Upper lobe of left lung (tissue), 6 donors: ENCODE data around the gene CLMN. TPM values are rescaled to one million over a fixed set of nuclear protein-coding genes. Genes with fewer than 3 reads are reported as not detected.

ENCODE experiments used
- ATAC-seq, 2 donors: fragments of 200-7000 bp; cut with Tn5 transposase; one replicate each; pipeline ENCODE4 v1.9.1; 2022; ENCODE audit warnings: mild to moderate bottlenecking in 2 of 2, moderate library complexity in 2 of 2; ENCODE audit not compliant: low FRiP score in 2 of 2
- DNase-seq, 2 donors: peaks; one replicate each; pipeline ENCODE4 v3.0.0-alpha.2; 2019 to 2020
- H3K27ac ChIP-seq, 4 donors: fragments of 200-600 bp; sonication (generic); one replicate each; pipeline ENCODE4 v1.5.1; 2016 to 2019
- H3K27me3 ChIP-seq, 4 donors: fragments of 200-600 bp; sonication (generic); one replicate each; pipeline ENCODE4 v1.5.1; 2017 to 2019
- H3K36me3 ChIP-seq, 4 donors: fragments of 200-600 bp; sonication (generic); one replicate each; pipeline ENCODE4 v1.5.1; 2016 to 2019
- H3K4me1 ChIP-seq, 4 donors: fragments of 200-600 bp; sonication (generic); one replicate each; pipeline ENCODE4 v1.5.1; 2018 to 2019
- H3K4me3 ChIP-seq, 4 donors: fragments of 200-600 bp; sonication (generic); one replicate each; pipeline ENCODE4 v1.5.1; 2017 to 2019; ENCODE audit warnings: mild to moderate bottlenecking in 2 of 4, moderate library complexity in 1 of 4
- H3K9me3 ChIP-seq, 4 donors: fragments of 200-600 bp; sonication (generic); one replicate each; pipeline ENCODE4 v1.5.1; 2018 to 2019
- CTCF ChIP-seq, 6 experiments: fragments of 450-650 bp in 4 of 6; fragments of 200-600 bp in 2 of 6; sonication (generic) in 2 of 6; IDR thresholded peaks; one replicate each; pipeline ENCODE4 v1.5.1; 2016 to 2019; ENCODE audit warnings: antibody characterized with exemption in 6 of 6
- EP300 ChIP-seq, 4 donors: sonication (generic); formaldehyde crosslinking; IDR thresholded peaks; one replicate each; pipeline ENCODE4 v1.5.1; 2017; ENCODE audit warnings: antibody characterized with exemption in 4 of 4, control low read depth in 2 of 4
- POLR2A ChIP-seq, 4 donors: fragments of 450-650 bp; IDR thresholded peaks; one replicate each; pipeline ENCODE4 v1.5.1; 2016 to 2017; ENCODE audit warnings: antibody characterized with exemption in 4 of 4, mild to moderate bottlenecking in 2 of 4
- POLR2AphosphoS5 ChIP-seq, 2 donors: sonication (generic); formaldehyde crosslinking; IDR thresholded peaks; one replicate each; pipeline ENCODE4 v1.5.1; 2017; ENCODE audit warnings: antibody characterized with exemption in 2 of 2
- WGBS, 2 donors: methylation state at CpG; one replicate each; pipeline ENCODE4 v1.1.5; 2017 to 2018; 5-methylcytosine and 5-hydroxymethylcytosine counted together
- total RNA-seq, 6 donors: library from RNA; depleted of rRNA in 4 of 6; stranded (reverse); fragments of >200 nt in 4 of 6; gene quantifications; one replicate each; pipeline versions ENCODE4 v1.1.0 to v1.2.1, GENCODE V29; 2016 to 2021
- donor health status: DM: no; HTN: no; CAD: no; lungs with moderate emphysema.
- donor health status: DM: no; HTN: yes; CAD: no; lungs with severe emphysema.

The CLMN gene
- total RNA-seq, 6 donors from 2014 or later, result 9.7 to 35.5 (median 18.8) TPM

- ATAC-seq, result no peak
These were observed 94.3 kb downstream of the CLMN start for GRCh38 chr14:95225251-95225887.

GRCh38 chr14:95222870-95223398 lies 96.8 kb downstream of the CLMN start:
- 70 to 75% methylated on average over 3 of the region's 3 CpGs for WGBS, 2 donors
- Histone ChIP-seq H3K4me1 (peaks cover 5 to 22% (median 10%) of the 10 kb centered on the region in 4 donors), H3K9me3 (no peaks in the 10 kb centered on the region), H3K27ac (peak overlapping the region in 2 of 4 donors; percentile 28 to 51), H3K27me3 (no peaks in the 10 kb centered on the region), H3K4me3 (no peak overlapping the region), H3K36me3 (no peaks in the 10 kb centered on the region)
- no peak for DNase-seq
- ATAC-seq, result no peak
- TF ChIP-seq POLR2AphosphoS5 (IDR thresholded peaks at IDR 0.05) (no peak), EP300 (IDR thresholded peaks at IDR 0.05) (peak in 1 of 4 donors; percentile 34)

More at GRCh38 chr14:95225251-95225887, 94.3 kb downstream of the CLMN start:
- Histone ChIP-seq H3K9me3 (no peaks in the 10 kb centered on the region), H3K4me1 (peaks cover 5 to 22% (median 10%) of the 10 kb centered on the region in 4 donors), H3K27me3 (no peaks in the 10 kb centered on the region), H3K4me3 (no peak overlapping the region), H3K27ac (no peak overlapping the region), H3K36me3 (no peaks in the 10 kb centered on the region)
- no peak for DNase-seq
- no peak for TF ChIP-seq CTCF (IDR thresholded peaks at IDR 0.05)
- TF ChIP-seq EP300 (IDR thresholded peaks at IDR 0.05), result no peak
- no peak for TF ChIP-seq POLR2AphosphoS5 (IDR thresholded peaks at IDR 0.05)
- TF ChIP-seq POLR2A (IDR thresholded peaks at IDR 0.05), result no peak
- 83 to 86% methylated on average over 4 to 7 of the region's 7 CpGs for WGBS, 2 donors

GRCh38 chr14:95222151-95222631 lies 97.5 kb downstream of the CLMN start:
- no peak for DNase-seq
- H3K27ac ChIP-seq, result peak overlapping the region; percentile 28 to 51 (median 38)
- 53 to 65% methylated on average over 10 of the region's 10 CpGs for WGBS, 2 donors

GRCh38 chr14:95221531-95221930 lies 98.2 kb downstream of the CLMN start:
- Histone ChIP-seq H3K4me1 (peaks cover 0 to 12% (median 5%) of the 10 kb centered on the region in 4 donors), H3K27ac (peak overlapping the region in 2 of 4 donors; percentile 11 to 35), H3K4me3 (no peak overlapping the region), H3K9me3 (no peaks in the 10 kb centered on the region), H3K36me3 (no peaks in the 10 kb centered on the region), H3K27me3 (no peaks in the 10 kb centered on the region)
- ATAC-seq (no peak), DNase-seq (no peak)
- TF ChIP-seq POLR2AphosphoS5 (IDR thresholded peaks at IDR 0.05) (no peak), CTCF (IDR thresholded peaks at IDR 0.05) (no peak), EP300 (IDR thresholded peaks at IDR 0.05) (no peak), POLR2A (IDR thresholded peaks at IDR 0.05) (no peak)
- WGBS, 2 donors, result 91 to 95% methylated on average over 12 of the region's 12 CpGs

More at GRCh38 chr14:95222151-95222631, 97.5 kb downstream of the CLMN start:
- H3K27me3 ChIP-seq, result no peaks in the 10 kb centered on the region
- ATAC-seq, result peak in 1 of 2 donors; percentile 25
- H3K36me3 ChIP-seq, result no peaks in the 10 kb centered on the region
- H3K9me3 ChIP-seq, result no peaks in the 10 kb centered on the region
- TF ChIP-seq POLR2AphosphoS5 (IDR thresholded peaks at IDR 0.05) (no peak), CTCF (IDR thresholded peaks at IDR 0.05) (no peak), EP300 (IDR thresholded peaks at IDR 0.05) (no peak), POLR2A (IDR thresholded peaks at IDR 0.05) (no peak)
- H3K4me1 ChIP-seq, result peaks cover 4 to 15% (median 7%) of the 10 kb centered on the region in 4 donors
- H3K4me3 ChIP-seq, result no peak overlapping the region

- no peaks in the 10 kb centered on the region for H3K27me3 ChIP-seq
- H3K4me3 ChIP-seq, result no peak overlapping the region
- no peaks in the 10 kb centered on the region for H3K9me3 ChIP-seq
- no peak for DNase-seq
- peak overlapping the region in 2 of 4 donors; percentile 11 to 30 for H3K27ac ChIP-seq
- ATAC-seq, result no peak
- no peaks in the 10 kb centered on the region for H3K36me3 ChIP-seq
- TF ChIP-seq POLR2A (IDR thresholded peaks at IDR 0.05) (no peak), POLR2AphosphoS5 (IDR thresholded peaks at IDR 0.05) (no peak), EP300 (IDR thresholded peaks at IDR 0.05) (no peak), CTCF (IDR thresholded peaks at IDR 0.05) (no peak)
- peaks cover 0 to 12% (median 5%) of the 10 kb centered on the region in 4 donors for H3K4me1 ChIP-seq
- WGBS, 2 donors, result 68 to 70% methylated on average over 8 to 11 of the region's 11 CpGs
These were observed 99.0 kb downstream of the CLMN start for GRCh38 chr14:95220663-95221231.
